ENCODE measurements around the gene ARMC3. TPM values are rescaled to one million over a fixed set of nuclear protein-coding genes. Genes with fewer than 3 reads are reported as not detected.
A peak's percentile ranks its signal among the peaks of the same experiment; 100 is the strongest.

Gene ARMC3
- total and polyA plus RNA-seq, 2 experiments from 2014 or later, result 0.24 TPM; not detected in 1

- Mint-ChIP-seq H3K27me3 (ENCODE audit: insufficient read depth, low read depth, poor library complexity) (peaks cover 5% of the 10 kb centered on the region), H3K36me3 (ENCODE audit: low read depth) (peaks cover 12% of the 10 kb centered on the region; the same call in 2 of the 3 replicates), H3K9me3 (peaks cover 11% of the 10 kb centered on the region), H3K4me3 (no peak overlapping the region; the same call in 2 of the 3 replicates), H3K27ac (no peak overlapping the region), H3K4me1 (peaks cover 32% of the 10 kb centered on the region)
- no peaks in the 10 kb centered on the region for H4K20me1 ChIP-seq (replicated peaks; ENCODE audit: insufficient read depth)
- peak overlapping the region; percentile 73; the same call in 1 of the 2 replicates for H2AFZ ChIP-seq
- no peaks in the 10 kb centered on the region; the same call in 1 of the 2 replicates for H3K36me3 ChIP-seq (ENCODE audit: insufficient read depth)
- peak; percentile 18; the same call in 2 of the 3 replicates for ATAC-seq
- H3K4me2 ChIP-seq, result no peak overlapping the region; the same call in 1 of the 2 replicates
- TF ChIP-seq ZNF331 (CRISPR knock-in tag; IDR thresholded peaks at IDR 0.05; ENCODE audit: low read depth) (no peak), STAT1 (IDR thresholded peaks at IDR 0.05; ENCODE audit: unreplicated experiment) (no peak), ZNF462 (CRISPR knock-in tag; IDR thresholded peaks at IDR 0.05) (no peak)
- H3K79me2 ChIP-seq (replicated peaks; ENCODE audit: insufficient read depth), result no peaks in the 10 kb centered on the region
- H3K27me3 ChIP-seq (ENCODE audit: insufficient read depth), result no peaks in the 10 kb centered on the region
- DNase-seq (ENCODE audit: low spot score), result no peak
- peaks cover 41% of the 10 kb centered on the region for H3K4me1 ChIP-seq (ENCODE audit: insufficient read depth)
- no peak overlapping the region for H3K4me3 ChIP-seq
- H3K9me2 ChIP-seq (ENCODE audit: insufficient read depth), result no peaks in the 10 kb centered on the region
- H3F3A ChIP-seq (replicated peaks; ENCODE audit: low read depth), result peaks cover 6% of the 10 kb centered on the region
- no peak overlapping the region for H3K27ac ChIP-seq (ENCODE audit: low read depth)
Observed at GRCh38 chr10:23063045-23063972, 135.5 kb downstream of the ARMC3 start.

Data from GM23338 (cell line).